HG02678 (cell line): ENCODE data around the gene RPL18.
"Not testable (repeated sequence)": the region's sequence is repeated elsewhere in the genome, so short reads cannot be mapped to it uniquely, and the experiment has no call there.

Source experiments
- ATAC-seq: cut with Tn5 transposase; IDR thresholded peaks from one replicate; pipeline ENCODE4 v1.9.1; 2021; ENCODE audit warnings: mild to moderate bottlenecking, moderate library complexity; ENCODE audit not compliant: unreplicated experiment

Gene RPL18

GRCh38 chr19:48644839-48645619 lies 26.1 kb upstream of the RPL18 start:
- no peak for ATAC-seq

GRCh38 chr19:48644355-48644754 lies 25.4 kb upstream of the RPL18 start:
- ATAC-seq = no peak

GRCh38 chr19:48642862-48643261 lies 23.9 kb upstream of the RPL18 start:
- ATAC-seq = no peak

DNA sequence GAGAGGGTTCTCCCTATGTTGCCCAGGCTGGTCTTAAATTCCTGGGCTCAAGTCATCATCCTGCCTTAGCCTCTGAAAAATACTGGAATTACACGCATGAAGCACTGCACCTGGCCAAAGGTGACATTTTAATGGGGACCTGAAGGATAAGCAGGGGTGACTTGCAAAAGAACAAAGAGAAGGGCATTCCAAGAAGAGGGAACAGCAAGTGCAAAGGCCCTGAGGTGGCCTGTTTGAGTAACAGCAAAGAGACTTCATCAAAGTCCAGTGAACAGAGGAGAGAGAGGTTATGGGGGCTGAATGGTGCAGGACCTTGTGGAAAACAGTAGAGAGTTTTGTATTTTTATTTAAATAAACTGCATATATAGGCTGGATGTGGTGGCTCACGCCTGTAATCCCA lies 22.9 kb upstream of the RPL18 start:
- no peak for ATAC-seq

DNA sequence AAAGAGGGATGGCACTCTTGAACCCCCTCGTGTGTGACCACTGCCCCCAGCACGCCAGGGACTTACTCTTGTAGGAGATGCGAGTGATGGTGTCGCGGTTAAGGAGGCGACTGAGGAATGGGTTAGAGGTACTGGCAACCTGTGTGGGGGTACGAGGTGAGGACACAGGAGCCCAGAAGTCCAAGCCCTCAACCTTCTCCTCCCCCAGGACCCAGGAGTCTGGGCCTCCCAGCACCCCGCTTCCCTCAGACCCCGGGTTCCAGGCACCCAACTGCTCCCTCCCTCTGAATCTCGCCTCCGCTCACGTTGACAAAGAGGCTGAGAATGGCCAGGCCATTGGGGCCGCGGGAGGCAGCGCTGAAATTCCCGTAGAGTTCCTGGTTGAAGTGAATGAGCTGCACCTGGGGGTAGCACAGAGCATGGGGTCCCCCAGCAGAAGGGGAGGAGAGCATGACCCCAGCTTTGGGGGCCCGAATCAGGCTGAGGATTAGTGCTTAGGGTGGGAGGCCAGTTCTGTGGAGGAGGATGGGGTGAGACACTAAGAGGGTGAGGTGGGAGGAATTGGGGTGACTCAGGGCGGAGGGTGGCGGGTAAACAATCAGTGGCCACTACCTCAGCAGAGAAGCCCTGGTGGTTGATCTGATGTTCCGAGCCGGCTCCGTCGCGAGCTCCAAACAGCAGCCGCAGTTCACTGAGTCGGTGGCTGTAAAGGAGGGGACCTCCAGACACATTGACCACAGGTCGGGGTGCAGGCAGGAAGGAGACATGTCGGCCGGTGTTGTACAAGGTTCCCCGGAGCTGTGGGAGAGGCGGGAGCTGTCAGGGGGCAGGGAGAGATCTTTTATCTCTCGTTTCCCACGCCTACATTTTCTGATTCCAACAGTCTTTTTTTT lies 20.8 kb upstream of the RPL18 start:
- no peak for ATAC-seq

GRCh38 chr19:48638831-48639381 lies 19.9 kb upstream of the RPL18 start:
- ATAC-seq = no peak

GRCh38 chr19:48637948-48638830 lies 19.2 kb upstream of the RPL18 start:
- peak; percentile 21 for ATAC-seq

DNA sequence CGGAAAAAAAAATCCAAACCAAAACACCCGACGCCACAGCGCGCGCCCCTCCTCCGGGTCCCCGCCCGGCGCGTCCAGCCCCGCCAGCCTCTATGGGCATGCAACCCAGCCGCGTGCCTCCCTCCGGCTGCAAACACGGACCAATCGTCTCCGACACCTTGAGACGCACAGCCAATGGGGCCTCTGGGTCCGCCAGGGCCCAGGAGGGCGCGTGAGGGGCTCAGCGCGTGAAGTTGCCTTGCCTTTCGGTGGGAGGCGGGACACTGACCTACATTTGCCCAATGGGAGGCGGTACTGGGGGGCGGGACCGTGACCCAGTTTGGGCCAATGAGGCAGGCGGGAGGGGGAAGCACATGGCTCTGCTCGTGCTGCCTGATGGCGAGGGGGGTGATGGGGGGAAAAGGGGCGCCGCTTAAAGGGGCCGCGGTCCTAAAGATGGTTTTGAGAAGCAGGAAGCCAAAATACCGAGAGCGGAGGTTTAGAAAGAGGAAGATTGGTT lies 18.5 kb upstream of the RPL18 start:
- ATAC-seq = peak; percentile 75

DNA sequence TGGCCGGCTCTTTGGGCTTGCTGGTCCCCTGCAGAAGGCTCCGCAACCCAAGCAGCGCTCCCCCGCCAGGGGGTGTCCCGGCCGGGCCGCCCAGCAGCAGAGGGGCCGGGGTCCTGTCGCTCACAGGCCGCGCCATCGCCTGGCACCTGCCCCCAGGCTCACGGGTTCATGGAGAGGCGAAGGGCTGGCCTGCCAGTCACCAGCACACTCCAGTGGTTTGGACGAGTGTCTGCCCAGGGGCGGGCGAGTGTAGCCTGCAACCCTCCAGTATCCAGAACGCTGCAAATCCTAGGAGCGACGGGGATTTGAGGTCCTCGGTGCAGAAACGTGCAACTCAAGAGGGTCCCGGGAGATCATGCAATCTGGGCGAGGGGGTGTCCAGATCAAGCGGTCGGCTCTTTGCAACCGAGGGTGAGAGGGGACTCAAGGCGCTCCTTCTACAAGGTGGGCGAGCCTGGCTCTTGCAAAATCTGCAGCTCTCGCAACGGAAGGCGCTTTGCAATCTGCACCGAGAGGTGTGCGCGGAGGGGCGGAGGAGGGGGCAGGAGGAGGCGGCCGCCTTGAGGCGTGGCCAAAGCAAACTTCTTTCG lies 18.0 kb upstream of the RPL18 start, which contains the start of gene DBP:
Gene DBP (minus strand): TSS at position 521 of the 590 bp plus-strand sequence. CDS start 385 bp downstream, at position 136.
- ATAC-seq = no peak

GRCh38 chr19:48635966-48636858 lies 17.2 kb upstream of the RPL18 start:
- ATAC-seq = no peak

DNA sequence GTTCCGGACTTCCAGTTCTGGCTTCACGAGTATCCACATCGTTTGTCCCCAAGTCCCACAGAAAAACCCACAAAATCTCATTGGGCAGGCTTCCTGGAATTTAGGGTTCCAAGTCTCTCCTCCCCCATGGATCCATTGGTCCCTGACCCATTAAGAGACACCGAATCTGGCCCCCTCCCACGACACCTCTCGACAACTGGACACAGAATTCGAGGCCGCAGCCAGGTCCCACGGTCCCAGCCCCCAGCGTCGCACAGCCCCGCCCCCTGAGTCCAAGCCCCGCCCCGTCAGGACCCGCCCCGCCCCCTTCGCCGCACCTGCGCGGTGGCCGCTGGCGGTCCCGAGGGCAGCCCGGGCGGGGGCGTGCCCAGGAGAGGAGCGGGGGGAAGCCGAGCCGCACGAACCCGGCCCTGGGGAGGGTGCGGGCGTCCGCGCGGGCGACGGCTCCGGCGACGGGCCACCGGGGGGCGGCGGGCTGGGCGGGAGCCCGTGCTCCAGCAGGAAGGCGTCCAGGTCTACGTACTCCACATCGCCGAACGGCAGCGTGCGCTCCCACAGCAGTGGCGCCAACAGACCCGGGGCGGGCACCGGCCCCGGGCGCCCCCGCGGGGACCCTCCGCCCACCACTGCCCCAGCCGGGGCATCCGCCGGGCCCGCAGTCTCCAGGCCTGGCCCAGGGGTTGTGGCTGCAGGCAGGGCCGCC lies 16.4 kb upstream of the RPL18 start:
- no peak for ATAC-seq

DNA sequence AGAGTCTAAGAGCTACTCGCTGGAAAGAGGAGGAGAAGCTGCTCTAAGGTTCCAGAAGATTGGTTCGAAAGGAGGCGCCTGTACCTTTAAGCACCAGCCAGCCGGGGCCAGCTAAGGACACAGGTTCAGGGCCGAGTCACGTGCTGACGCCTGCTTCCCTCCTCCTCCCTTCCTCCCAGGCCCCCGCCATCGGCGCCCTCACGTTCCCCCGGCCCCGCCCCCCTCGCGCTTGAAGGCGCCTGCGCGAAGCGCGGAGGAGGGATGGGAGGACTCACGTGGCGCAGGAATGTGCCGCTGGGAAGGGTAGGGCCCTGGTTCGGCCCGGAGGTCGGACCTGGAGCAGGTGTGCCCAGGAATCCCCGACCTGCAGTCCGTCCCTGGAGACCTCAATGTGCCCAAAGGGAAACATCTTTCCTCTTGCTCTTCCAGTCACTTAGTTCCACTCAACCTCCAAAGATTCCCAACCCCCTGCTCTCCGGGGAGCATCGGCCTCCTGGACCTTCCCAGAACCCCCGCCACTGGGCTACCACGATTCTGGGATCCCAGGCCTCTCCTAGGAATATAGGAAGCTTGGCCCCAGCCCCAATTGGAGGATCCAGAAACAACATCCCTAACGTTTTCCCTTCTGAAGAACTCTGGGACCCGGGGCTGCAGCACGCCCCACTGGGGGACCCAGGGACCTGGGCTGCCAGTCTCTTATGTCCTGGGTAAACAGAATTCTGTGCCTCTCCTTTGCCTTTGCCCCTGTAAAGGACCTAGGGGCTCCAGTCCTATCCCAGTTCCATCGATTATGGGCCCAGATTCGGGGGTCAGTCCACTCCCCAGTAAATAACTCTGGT lies 15.7 kb upstream of the RPL18 start:
- no peak for ATAC-seq

- no peak for ATAC-seq
Observed at GRCh38 chr19:48634036-48634342, 15.0 kb upstream of the RPL18 start.

DNA sequence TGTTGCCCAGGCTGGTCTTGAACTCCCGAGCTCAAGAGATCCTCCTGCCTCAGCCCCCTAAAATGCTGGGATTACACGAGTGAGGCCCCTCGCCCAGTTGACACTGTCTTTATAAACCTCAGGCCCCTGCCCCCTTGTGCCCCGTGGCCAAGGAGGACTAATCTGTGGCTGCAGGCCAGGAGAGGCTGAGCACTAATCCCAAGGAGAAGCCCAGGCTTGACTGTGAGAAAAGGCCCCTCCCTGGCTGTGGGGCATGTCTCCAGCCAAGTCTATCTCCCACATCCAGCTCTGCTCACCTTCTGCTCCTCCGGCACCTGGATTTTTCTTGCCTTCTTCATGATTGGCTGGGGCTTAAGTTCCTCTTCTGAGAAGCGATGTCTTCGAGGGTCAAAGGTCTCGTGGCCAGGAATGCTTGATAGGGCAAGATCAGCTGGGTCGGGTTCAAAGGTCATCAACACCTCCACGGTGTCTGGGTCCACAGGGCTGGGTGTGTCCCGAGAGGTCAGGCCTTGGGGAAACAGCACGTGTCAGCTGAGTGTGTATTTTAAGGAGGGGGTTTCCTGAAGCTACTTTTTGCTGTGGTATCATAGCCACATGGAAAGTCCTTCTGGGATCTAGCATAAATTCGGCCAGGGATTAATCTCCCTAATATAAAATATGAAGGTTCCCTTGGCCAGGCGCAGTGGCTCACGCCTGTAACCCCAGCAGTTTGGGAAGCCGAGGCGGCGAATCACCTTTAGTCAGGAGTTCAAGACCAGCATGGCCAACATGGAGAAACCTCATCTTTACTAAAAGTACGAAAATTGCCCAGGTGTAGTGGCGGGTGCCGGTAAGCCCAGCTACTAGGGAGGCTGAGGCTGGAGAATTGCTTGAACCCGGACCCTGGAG lies 14.4 kb upstream of the RPL18 start:
- no peak for ATAC-seq

DNA sequence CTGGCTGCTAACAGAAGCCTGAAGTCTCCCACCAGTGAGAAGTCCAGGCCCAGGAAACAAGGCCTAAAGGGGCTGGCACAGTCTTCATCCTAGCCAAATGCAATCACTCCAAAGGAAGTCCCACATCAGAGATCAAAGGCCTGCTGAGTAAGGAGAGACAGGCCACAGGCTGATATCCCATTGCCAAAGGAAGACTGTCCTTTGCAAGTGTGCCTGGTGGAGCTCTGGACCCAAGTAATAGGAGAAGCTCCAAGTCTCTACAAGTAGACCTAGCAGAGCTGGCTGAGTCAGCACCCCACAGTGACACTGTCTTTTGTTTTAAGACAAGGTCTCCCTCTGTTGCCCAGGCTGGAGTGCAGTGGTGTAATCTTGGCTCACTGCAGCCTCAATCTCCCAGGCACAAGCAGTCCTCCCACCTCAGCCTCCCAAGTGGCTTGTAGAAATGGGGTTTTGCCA lies 13.7 kb upstream of the RPL18 start:
- ATAC-seq = no peak

GRCh38 chr19:48632286-48632685 lies 13.3 kb upstream of the RPL18 start:
- not testable (repeated sequence) for ATAC-seq

- no peak for ATAC-seq
Observed at GRCh38 chr19:48631225-48631624, 12.2 kb upstream of the RPL18 start.
